GM23338 (cell line): ENCODE measurements around the gene ZNF346. TPM values are rescaled to one million over a fixed set of nuclear protein-coding genes. Genes with fewer than 3 reads are reported as not detected.

ENCODE experiments used
- ATAC-seq: fragments of 200-7000 bp; cut with Tn5 transposase; 3 replicates; pipeline ENCODE4 v1.9.1; 2020
- DNase-seq: peaks from one replicate; pipeline ENCODE4 v3.0.0-alpha.2; 2015; ENCODE audit warnings: low spot score
- H2AFZ ChIP-seq: fragments of 200-600 bp; sonication (generic); 2 replicates; pipeline ENCODE4 v1.8.0; 2016; ENCODE audit warnings: antibody characterized with exemption, mild to moderate bottlenecking, moderate library complexity
- H3F3A ChIP-seq: fragments of 200-600 bp; sonication (generic); replicated peaks from 2 replicates; pipeline ENCODE4 v1.8.0; 2017; ENCODE audit warnings: antibody characterized with exemption, mixed run types, low read depth
- H3K27ac ChIP-seq: fragments of 200-600 bp; sonication (generic); 2 replicates; pipeline ENCODE4 v1.6.1; 2016; ENCODE audit warnings: low read depth
- H3K27me3 ChIP-seq: fragments of 200-600 bp; sonication (generic); 2 replicates; pipeline ENCODE4 v1.8.0; 2016; ENCODE audit warnings: mild to moderate bottlenecking, mixed run types, moderate library complexity; ENCODE audit not compliant: insufficient read depth
- H3K36me3 ChIP-seq: fragments of 200-600 bp; sonication (generic); 2 replicates; pipeline ENCODE4 v1.8.0; 2016; ENCODE audit warnings: mild to moderate bottlenecking; ENCODE audit not compliant: insufficient read depth
- H3K4me1 ChIP-seq: fragments of 200-600 bp; sonication (generic); 2 replicates; pipeline ENCODE4 v1.8.0; 2016; ENCODE audit warnings: mild to moderate bottlenecking, moderate library complexity; ENCODE audit not compliant: insufficient read depth
- H3K4me2 ChIP-seq: fragments of 200-600 bp; sonication (generic); 2 replicates; pipeline ENCODE4 v1.7.1; 2017; ENCODE audit warnings: mixed run types
- H3K4me3 ChIP-seq: fragments of 200-600 bp; sonication (generic); 2 replicates; pipeline ENCODE4 v1.6.1; 2016; ENCODE audit warnings: mixed run types
- H3K79me2 ChIP-seq: fragments of 200-600 bp; sonication (generic); replicated peaks from 2 replicates; pipeline ENCODE4 v1.8.0; 2017; ENCODE audit warnings: mild to moderate bottlenecking; ENCODE audit not compliant: insufficient read depth
- H3K9me2 ChIP-seq: fragments of 200-600 bp; sonication (generic); 2 replicates; pipeline ENCODE4 v1.8.0; 2017; ENCODE audit not compliant: insufficient read depth
- H4K20me1 ChIP-seq: fragments of 200-600 bp; sonication (generic); replicated peaks from 2 replicates; pipeline ENCODE4 v1.8.0; 2017; ENCODE audit warnings: mild to moderate bottlenecking; ENCODE audit not compliant: insufficient read depth
- H3K27ac Mint-ChIP-seq: 2 replicates; pipeline ENCODE4 v1.8.0; 2020; ENCODE audit warnings: inconsistent platforms, mild to moderate bottlenecking, moderate library complexity, mixed read lengths
- H3K27me3 Mint-ChIP-seq: 3 replicates; pipeline ENCODE4 v1.8.0; 2022; ENCODE audit warnings: low read depth, mild to moderate bottlenecking, moderate library complexity, mixed read lengths, inconsistent platforms; ENCODE audit not compliant: insufficient read depth, poor library complexity
- H3K36me3 Mint-ChIP-seq: 3 replicates; pipeline ENCODE4 v1.8.0; 2021; ENCODE audit warnings: low read depth, mild to moderate bottlenecking, inconsistent platforms, moderate library complexity, mixed read lengths
- H3K4me1 Mint-ChIP-seq: 3 replicates; pipeline ENCODE4 v1.8.0; 2020; ENCODE audit warnings: mild to moderate bottlenecking, inconsistent platforms, mixed read lengths
- H3K4me3 Mint-ChIP-seq: 3 replicates; pipeline ENCODE4 v1.8.0; 2021; ENCODE audit warnings: moderate library complexity, mild to moderate bottlenecking, inconsistent platforms, mixed read lengths
- H3K9me3 Mint-ChIP-seq: 3 replicates; pipeline ENCODE4 v1.8.0; 2020; ENCODE audit warnings: moderate library complexity, mild to moderate bottlenecking, inconsistent platforms, mixed read lengths
- CREB1 ChIP-seq: fragments of 250-450 bp; sonication (Bioruptor Pico); IDR thresholded peaks from 2 replicates; pipeline ENCODE4 v1.5.0; 2020; ENCODE audit warnings: low read depth, mild to moderate bottlenecking, moderate library complexity
- CTCF ChIP-seq, 2 experiments: fragments of 200-600 bp in 1 of 2; sonication (generic) in 1 of 2; conservative IDR thresholded peaks; 2 replicates each; pipeline versions ENCODE4 v1.5.1 to v1.6.1; 2016 to 2017; ENCODE audit warnings: antibody characterized with exemption in 2 of 2, low read depth in 2 of 2, mild to moderate bottlenecking in 2 of 2, moderate library complexity in 1 of 2
- EZH2 ChIP-seq: fragments of 200-600 bp; sonication (generic); IDR thresholded peaks from one replicate; pipeline ENCODE4 v1.8.0; 2017; ENCODE audit warnings: antibody characterized with exemption, mild to moderate bottlenecking, low read depth; ENCODE audit not compliant: unreplicated experiment
- NANOG ChIP-seq: IDR thresholded peaks from 2 replicates; pipeline ENCODE4 v1.6.1; 2016; ENCODE audit warnings: antibody characterized with exemption, borderline replicate concordance
- POLR2AphosphoS5 ChIP-seq: IDR thresholded peaks from 2 replicates; pipeline ENCODE4 v1.6.1; 2016; ENCODE audit warnings: antibody characterized with exemption, low read depth
- STAT1 ChIP-seq: IDR thresholded peaks from one replicate; pipeline ENCODE4 v1.6.1; 2016; ENCODE audit warnings: antibody characterized with exemption; ENCODE audit not compliant: unreplicated experiment
- ZNF114 ChIP-seq: fragments of 250-450 bp; sonication (Bioruptor Pico); IDR thresholded peaks from 2 replicates; pipeline ENCODE4 v1.5.0; 2020; ENCODE audit warnings: mild to moderate bottlenecking, moderate library complexity
- ZNF331 ChIP-seq: fragments of 250-450 bp; sonication (Bioruptor Pico); IDR thresholded peaks from 2 replicates; pipeline ENCODE4 v1.5.0; 2020; ENCODE audit warnings: low read depth, mild to moderate bottlenecking, moderate library complexity
- polyA plus RNA-seq: library from polyadenylated mRNA; unstranded; fragments of >200 nt; fragmentation: Nextera tagmentation; extraction: Ambion mirVana; gene quantifications from 2 replicates; pipeline ENCODE4 v1.2.1, GENCODE V29; 2016
- total RNA-seq: library from RNA; depleted of rRNA; stranded (reverse); fragments of >200 nt; shearing (Covaris generic); gene quantifications from 2 replicates; pipeline ENCODE4 v1.2.3, GENCODE V29; 2014
- TF ChIP-seq, protein P1 (sequence below): IDR thresholded peaks from 2 replicates; pipeline ENCODE4 v1.6.1; 2016; ENCODE audit warnings: antibody characterized with exemption
- TF ChIP-seq, protein P2 (sequence below): fragments of 250-450 bp; sonication (Bioruptor Pico); IDR thresholded peaks from 2 replicates; pipeline ENCODE4 v1.5.0; 2020; ENCODE audit warnings: mild to moderate bottlenecking, moderate library complexity
- TF ChIP-seq, protein P3 (sequence below): IDR thresholded peaks from one replicate; pipeline ENCODE4 v1.6.1; 2018; ENCODE audit warnings: antibody characterized with exemption; ENCODE audit not compliant: unreplicated experiment

The ZNF346 gene
- total and polyA plus RNA-seq, 2 experiments from 2014 or later, result 11.0 to 27.2 TPM

- peak overlapping the region; percentile 33; the same call in 1 of the 2 replicates for H3K4me2 ChIP-seq
- H3K36me3 ChIP-seq, result no peaks in the 10 kb centered on the region
- H3K4me3 ChIP-seq, result no peak overlapping the region
- ATAC-seq (peak; percentile 90), DNase-seq (peak; percentile 96)
- TF ChIP-seq CREB1 (peak; percentile 63), ZNF331 (CRISPR knock-in tag) (no peak), NANOG (no peak), ZNF114 (CRISPR knock-in tag) (no peak), POLR2AphosphoS5 (peak; percentile 53), STAT1 (no peak), CTCF (conservative IDR thresholded peaks at IDR 0.05; ENCODE audit: low read depth in 2 of 2) (no peak), EZH2 (no peak)
- TF ChIP-seq, protein P1, sequence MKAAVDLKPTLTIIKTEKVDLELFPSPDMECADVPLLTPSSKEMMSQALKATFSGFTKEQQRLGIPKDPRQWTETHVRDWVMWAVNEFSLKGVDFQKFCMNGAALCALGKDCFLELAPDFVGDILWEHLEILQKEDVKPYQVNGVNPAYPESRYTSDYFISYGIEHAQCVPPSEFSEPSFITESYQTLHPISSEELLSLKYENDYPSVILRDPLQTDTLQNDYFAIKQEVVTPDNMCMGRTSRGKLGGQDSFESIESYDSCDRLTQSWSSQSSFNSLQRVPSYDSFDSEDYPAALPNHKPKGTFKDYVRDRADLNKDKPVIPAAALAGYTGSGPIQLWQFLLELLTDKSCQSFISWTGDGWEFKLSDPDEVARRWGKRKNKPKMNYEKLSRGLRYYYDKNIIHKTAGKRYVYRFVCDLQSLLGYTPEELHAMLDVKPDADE, result no peak
- TF ChIP-seq, protein P2, sequence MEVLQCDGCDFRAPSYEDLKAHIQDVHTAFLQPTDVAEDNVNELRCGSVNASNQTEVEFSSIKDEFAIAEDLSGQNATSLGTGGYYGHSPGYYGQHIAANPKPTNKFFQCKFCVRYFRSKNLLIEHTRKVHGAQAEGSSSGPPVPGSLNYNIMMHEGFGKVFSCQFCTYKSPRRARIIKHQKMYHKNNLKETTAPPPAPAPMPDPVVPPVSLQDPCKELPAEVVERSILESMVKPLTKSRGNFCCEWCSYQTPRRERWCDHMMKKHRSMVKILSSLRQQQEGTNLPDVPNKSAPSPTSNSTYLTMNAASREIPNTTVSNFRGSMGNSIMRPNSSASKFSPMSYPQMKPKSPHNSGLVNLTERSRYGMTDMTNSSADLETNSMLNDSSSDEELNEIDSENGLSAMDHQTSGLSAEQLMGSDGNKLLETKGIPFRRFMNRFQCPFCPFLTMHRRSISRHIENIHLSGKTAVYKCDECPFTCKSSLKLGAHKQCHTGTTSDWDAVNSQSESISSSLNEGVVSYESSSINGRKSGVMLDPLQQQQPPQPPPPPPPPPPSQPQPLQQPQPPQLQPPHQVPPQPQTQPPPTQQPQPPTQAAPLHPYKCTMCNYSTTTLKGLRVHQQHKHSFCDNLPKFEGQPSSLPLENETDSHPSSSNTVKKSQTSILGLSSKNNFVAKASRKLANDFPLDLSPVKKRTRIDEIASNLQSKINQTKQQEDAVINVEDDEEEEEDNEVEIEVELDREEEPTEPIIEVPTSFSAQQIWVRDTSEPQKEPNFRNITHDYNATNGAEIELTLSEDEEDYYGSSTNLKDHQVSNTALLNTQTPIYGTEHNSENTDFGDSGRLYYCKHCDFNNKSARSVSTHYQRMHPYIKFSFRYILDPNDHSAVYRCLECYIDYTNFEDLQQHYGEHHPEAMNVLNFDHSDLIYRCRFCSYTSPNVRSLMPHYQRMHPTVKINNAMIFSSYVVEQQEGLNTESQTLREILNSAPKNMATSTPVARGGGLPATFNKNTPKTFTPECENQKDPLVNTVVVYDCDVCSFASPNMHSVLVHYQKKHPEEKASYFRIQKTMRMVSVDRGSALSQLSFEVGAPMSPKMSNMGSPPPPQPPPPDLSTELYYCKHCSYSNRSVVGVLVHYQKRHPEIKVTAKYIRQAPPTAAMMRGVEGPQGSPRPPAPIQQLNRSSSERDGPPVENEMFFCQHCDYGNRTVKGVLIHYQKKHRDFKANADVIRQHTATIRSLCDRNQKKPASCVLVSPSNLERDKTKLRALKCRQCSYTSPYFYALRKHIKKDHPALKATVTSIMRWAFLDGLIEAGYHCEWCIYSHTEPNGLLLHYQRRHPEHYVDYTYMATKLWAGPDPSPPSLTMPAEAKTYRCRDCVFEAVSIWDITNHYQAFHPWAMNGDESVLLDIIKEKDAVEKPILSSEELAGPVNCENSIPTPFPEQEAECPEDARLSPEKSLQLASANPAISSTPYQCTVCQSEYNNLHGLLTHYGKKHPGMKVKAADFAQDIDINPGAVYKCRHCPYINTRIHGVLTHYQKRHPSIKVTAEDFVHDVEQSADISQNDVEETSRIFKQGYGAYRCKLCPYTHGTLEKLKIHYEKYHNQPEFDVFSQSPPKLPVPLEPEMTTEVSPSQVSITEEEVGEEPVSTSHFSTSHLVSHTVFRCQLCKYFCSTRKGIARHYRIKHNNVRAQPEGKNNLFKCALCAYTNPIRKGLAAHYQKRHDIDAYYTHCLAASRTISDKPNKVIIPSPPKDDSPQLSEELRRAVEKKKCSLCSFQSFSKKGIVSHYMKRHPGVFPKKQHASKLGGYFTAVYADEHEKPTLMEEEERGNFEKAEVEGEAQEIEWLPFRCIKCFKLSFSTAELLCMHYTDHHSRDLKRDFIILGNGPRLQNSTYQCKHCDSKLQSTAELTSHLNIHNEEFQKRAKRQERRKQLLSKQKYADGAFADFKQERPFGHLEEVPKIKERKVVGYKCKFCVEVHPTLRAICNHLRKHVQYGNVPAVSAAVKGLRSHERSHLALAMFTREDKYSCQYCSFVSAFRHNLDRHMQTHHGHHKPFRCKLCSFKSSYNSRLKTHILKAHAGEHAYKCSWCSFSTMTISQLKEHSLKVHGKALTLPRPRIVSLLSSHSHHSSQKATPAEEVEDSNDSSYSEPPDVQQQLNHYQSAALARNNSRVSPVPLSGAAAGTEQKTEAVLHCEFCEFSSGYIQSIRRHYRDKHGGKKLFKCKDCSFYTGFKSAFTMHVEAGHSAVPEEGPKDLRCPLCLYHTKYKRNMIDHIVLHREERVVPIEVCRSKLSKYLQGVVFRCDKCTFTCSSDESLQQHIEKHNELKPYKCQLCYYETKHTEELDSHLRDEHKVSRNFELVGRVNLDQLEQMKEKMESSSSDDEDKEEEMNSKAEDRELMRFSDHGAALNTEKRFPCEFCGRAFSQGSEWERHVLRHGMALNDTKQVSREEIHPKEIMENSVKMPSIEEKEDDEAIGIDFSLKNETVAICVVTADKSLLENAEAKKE (CRISPR knock-in tag), result no peak
- TF ChIP-seq, protein P3, sequence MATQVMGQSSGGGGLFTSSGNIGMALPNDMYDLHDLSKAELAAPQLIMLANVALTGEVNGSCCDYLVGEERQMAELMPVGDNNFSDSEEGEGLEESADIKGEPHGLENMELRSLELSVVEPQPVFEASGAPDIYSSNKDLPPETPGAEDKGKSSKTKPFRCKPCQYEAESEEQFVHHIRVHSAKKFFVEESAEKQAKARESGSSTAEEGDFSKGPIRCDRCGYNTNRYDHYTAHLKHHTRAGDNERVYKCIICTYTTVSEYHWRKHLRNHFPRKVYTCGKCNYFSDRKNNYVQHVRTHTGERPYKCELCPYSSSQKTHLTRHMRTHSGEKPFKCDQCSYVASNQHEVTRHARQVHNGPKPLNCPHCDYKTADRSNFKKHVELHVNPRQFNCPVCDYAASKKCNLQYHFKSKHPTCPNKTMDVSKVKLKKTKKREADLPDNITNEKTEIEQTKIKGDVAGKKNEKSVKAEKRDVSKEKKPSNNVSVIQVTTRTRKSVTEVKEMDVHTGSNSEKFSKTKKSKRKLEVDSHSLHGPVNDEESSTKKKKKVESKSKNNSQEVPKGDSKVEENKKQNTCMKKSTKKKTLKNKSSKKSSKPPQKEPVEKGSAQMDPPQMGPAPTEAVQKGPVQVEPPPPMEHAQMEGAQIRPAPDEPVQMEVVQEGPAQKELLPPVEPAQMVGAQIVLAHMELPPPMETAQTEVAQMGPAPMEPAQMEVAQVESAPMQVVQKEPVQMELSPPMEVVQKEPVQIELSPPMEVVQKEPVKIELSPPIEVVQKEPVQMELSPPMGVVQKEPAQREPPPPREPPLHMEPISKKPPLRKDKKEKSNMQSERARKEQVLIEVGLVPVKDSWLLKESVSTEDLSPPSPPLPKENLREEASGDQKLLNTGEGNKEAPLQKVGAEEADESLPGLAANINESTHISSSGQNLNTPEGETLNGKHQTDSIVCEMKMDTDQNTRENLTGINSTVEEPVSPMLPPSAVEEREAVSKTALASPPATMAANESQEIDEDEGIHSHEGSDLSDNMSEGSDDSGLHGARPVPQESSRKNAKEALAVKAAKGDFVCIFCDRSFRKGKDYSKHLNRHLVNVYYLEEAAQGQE, result no peak
- Mint-ChIP-seq H3K36me3 (0 out of 3 replicates have a peak, but pooled peaks cover 4% of the 10 kb centered on the region), H3K9me3 (peaks cover 6% of the 10 kb centered on the region; the same call in 2 of the 3 replicates), H3K27me3 (peaks cover 29% of the 10 kb centered on the region), H3K4me3 (no peak overlapping the region; the same call in 2 of the 3 replicates), H3K4me1 (peaks cover 10% of the 10 kb centered on the region), H3K27ac (peak overlapping the region; percentile 9)
- H4K20me1 ChIP-seq, result no peaks in the 10 kb centered on the region
- peaks cover 8% of the 10 kb centered on the region for H3K4me1 ChIP-seq
- H3K27me3 ChIP-seq, result 0 out of 2 replicates have a peak, but pooled peaks cover 3% of the 10 kb centered on the region
- peak overlapping the region; percentile 51; the same call in 1 of the 2 replicates for H3K27ac ChIP-seq
- H2AFZ ChIP-seq, result peak overlapping the region; percentile 84
- no peaks in the 10 kb centered on the region for H3K79me2 ChIP-seq
- H3K9me2 ChIP-seq, result no peaks in the 10 kb centered on the region
- peaks cover 15% of the 10 kb centered on the region; the same call in 1 of the 2 replicates for H3F3A ChIP-seq
Observed at GRCh38 chr5:177116631-177117373, 94.3 kb downstream of the ZNF346 start.
